HS-27A (cell line): ENCODE measurements around the gene ZNF844.
"Not testable (repeated sequence)": the region's sequence is repeated elsewhere in the genome, so short reads cannot be mapped to it uniquely, and the experiment has no call there.

ENCODE experiments used
- DNase-seq: peaks from one replicate; pipeline ENCODE4 v3.0.0-alpha.2; 2012; ENCODE audit warnings: low read depth, missing footprints

Gene ZNF844

GRCh38 chr19:12092956-12093355 lies 28.4 kb downstream of the ZNF844 start:
- no peak for DNase-seq

- DNase-seq = no peak
Observed at GRCh38 chr19:12093777-12094176, 29.2 kb downstream of the ZNF844 start.

GRCh38 chr19:12095111-12095790 lies 30.7 kb downstream of the ZNF844 start:
- no peak for DNase-seq

- DNase-seq = no peak
Observed at GRCh38 chr19:12098040-12098439, 33.5 kb downstream of the ZNF844 start.

GRCh38 chr19:12103909-12104308 lies 39.4 kb downstream of the ZNF844 start:
- not testable (repeated sequence) for DNase-seq

- DNase-seq = no peak
Observed at GRCh38 chr19:12111176-12111575, 46.6 kb downstream of the ZNF844 start.

- DNase-seq = no peak
Observed at GRCh38 chr19:12111943-12112637, 47.6 kb downstream of the ZNF844 start.

- no peak for DNase-seq
Observed at GRCh38 chr19:12112701-12113100, 48.2 kb downstream of the ZNF844 start.

- no peak for DNase-seq
Observed at GRCh38 chr19:12113121-12113520, 48.6 kb downstream of the ZNF844 start.

- no peak for DNase-seq
Observed at GRCh38 chr19:12117201-12117970, 52.9 kb downstream of the ZNF844 start.

GRCh38 chr19:12126707-12127106 lies 62.2 kb downstream of the ZNF844 start:
- DNase-seq = no peak
